NCI-H748 treated with DMSO at 0.1 percent for 48 hours (cell line): ENCODE data around the gene ZNF805.
"Not testable (repeated sequence)": the region's sequence is repeated elsewhere in the genome, so short reads cannot be mapped to it uniquely, and the experiment has no call there.

ENCODE experiments used
- DNase-seq: peaks from one replicate; lab custom pipeline; 2025; lab: John Stamatoyannopoulos, UW

Gene ZNF805

DNA sequence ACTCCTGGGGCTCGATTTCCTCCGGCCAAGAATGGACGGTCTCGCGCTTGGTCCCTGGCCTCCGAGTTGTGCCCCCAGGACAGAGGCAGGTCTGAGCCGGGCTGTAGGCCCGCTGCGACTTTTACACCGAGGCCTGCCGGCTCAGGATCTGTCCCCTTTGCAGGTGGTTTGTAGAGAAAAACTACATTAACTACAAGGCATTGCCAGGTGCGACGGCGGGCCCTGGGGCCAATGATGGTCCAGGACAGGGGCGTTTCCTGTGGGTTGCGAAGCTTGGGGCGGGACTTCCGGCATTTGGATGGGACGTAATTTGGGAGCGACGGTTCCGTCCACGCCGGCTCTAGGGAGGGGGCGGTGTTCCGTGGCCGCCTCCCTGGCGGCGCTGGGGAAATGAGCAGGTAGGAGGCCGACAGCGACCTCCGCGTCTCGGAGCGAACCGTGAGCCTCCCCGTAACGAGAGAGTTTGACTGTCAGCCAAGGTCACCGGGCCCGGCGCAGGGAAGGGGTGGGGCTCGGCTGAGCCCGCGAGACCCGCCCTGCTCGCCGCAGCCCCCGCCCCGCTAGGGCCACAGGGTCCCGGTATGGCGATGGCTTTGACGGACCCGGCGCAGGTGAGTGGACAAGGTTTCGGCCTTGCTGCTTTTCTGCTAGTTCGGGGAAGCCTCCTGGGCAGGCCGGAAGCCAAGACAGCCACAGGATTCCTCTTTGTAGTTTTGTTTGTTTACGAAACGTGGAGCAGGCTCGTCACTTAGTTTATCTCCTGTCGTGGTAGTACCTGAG lies at the start of gene ZNF805:
ZNF805 (plus strand) TSS at position 322 of the 780 bp plus-strand sequence; CDS start at position 582, 260 bp downstream.
- peak; percentile 93 for DNase-seq

GRCh38 chr19:57191141-57192076 lies 49.0 kb upstream of the ZNF805 start, which contains the start of gene ZNF264:
Gene ZNF264 (plus strand): TSS chr19:57191500. CDS start chr19:57191914, 414 bp downstream.
- DNase-seq = peak; percentile 77

DNA sequence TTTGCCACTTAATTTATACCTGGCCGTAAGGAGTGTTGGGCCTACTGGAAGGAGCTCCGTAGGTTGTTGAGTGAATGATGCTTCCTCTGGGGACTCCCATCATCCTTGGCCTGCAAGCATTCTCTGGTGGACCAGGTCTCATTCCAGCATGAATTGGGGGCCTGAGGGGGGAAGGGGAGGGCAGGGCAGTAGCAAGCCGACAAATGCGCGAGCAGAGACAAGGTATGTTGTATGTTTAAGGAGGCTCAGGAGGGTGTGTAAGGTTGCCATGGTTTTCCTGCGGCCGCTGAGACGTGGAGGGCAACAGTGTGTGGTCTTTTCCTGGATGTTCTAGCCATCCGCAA lies 48.4 kb upstream of the ZNF805 start:
- DNase-seq = no peak

- DNase-seq = no peak
Observed at GRCh38 chr19:57192993-57193392, 47.4 kb upstream of the ZNF805 start.

- not testable (repeated sequence) for DNase-seq
Observed at GRCh38 chr19:57197874-57198273, 42.6 kb upstream of the ZNF805 start.

- DNase-seq = no peak
Observed at GRCh38 chr19:57202160-57202559, 38.3 kb upstream of the ZNF805 start.

GRCh38 chr19:57210381-57210780 lies 30.1 kb upstream of the ZNF805 start:
- no peak for DNase-seq

GRCh38 chr19:57212109-57212508 lies 28.3 kb upstream of the ZNF805 start:
- no peak for DNase-seq

DNA sequence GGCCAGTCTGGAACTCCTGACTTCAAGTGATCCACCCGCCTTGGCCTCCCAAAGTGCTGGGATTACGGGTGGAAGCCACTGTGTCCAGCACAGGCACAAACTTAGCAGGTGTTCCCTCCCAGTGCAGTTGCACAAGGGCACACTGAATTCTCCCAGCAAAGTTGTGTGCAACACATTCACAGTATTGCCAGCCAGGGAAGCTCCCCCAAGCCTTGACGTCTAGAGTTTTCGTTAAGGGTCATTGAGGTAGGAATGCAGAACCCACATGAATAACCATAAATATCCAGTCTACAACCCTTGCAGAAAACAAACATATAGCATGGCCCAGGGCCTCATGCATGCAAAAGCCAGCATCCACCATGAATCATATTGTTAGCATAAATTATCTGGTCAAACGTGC lies 12.9 kb upstream of the ZNF805 start:
- no peak for DNase-seq

GRCh38 chr19:57231686-57232085 lies 8.7 kb upstream of the ZNF805 start:
- no peak for DNase-seq

DNA sequence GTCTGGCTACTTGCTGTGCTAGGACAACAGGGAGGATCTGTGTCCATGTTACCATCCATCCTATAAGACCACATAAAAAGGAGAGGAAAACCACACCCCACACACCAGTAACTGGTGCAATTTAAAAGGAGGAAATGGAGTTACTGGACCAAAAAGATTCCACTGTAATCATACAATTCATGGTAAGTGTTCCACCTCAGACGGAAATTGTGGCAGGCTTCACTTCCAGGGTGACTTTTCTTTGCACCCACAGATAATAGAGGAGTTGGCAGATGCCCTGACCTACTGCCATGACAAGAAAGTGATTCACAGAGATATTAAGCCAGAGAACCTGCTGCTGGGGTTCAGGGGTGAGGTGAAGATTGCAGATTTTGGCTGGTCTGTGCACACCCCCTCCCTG lies 7.2 kb upstream of the ZNF805 start:
- no peak for DNase-seq

GRCh38 chr19:57239982-57240310 lies 486 bp upstream of the ZNF805 start:
- no peak for DNase-seq

DNA sequence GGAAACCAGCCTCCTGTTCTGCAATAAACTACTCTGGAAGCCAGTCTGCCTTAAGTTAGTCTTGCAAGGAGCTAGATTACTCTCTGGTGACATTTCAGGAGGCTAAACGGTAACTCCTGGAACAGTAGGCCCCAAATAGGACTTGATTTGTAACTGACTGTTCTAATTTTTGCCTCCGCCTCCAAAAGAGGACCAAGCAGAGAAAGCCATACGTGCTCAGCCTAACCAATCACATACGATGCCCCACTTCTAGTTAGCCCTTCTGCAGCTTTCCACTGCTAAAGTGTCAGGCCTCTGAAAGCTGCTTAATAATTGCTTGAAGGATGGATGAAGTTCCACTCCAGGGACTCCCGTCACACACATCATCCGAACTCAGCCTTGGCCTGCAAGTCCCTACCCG lies 744 bp downstream of the ZNF805 start:
- DNase-seq = no peak

- DNase-seq = no peak
Observed at GRCh38 chr19:57242821-57243220, 2.4 kb downstream of the ZNF805 start.

DNA sequence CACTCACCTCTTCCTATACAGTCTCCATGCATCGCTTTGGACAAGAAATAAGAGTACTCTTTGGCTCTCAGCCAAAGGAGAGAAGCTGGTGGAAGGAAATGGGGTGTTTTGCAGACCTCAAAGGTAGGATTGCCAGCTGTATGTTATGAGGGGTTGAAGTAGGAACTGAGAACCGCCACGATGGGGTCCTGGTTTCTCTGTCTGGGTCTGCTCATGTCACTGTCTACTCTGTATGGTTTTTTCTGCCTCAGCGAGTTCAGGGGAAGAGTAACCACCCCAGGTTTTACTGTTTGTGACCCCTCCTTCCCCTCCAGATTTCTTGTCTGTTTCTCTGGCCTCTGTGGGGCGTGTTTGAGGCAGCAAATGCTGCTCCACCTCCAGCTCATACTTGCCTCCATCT lies 4.1 kb downstream of the ZNF805 start:
- DNase-seq = no peak

- no peak for DNase-seq
Observed at GRCh38 chr19:57245066-57245465, 4.6 kb downstream of the ZNF805 start.

DNA sequence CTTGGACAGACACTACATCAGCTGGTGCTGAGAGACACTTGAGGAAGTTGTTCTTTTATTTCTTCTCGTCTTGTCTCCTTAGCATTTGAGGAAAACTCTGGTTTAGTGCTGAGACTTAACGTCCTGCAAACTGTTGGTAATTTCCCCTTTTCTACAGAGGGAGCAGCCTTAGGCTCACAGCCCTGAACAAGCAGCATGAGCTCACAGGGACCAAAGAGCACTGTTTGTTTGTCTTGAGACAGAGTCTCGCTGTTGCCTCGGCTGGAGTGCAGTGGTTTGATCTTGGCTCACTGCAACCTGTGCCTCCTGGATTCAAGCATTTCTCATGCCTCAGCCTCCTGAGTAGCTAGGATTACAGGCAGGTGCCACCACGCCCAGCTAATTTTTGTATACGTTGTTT lies 5.5 kb downstream of the ZNF805 start:
- no peak for DNase-seq

DNA sequence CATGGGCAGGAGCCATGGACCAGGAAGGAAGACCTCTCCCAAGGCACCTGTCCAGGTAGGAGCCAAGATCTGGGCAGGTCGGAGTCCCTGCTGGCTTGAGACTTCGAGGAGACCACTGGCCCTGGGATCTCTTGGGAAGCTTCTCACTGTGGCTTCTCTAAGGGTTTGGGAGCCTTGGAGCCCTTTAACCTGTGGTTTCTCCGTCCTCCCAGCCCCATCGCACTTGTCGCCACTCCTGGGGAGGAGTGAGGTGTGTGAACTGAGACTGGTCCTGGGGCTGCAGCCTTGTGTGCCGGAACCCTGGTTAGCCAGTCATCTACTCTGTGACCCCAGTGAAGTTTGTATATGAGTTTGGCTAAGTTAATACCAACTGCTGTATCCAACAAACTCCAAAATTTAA lies 8.2 kb downstream of the ZNF805 start:
- DNase-seq = no peak

GRCh38 chr19:57249329-57249728 lies 8.9 kb downstream of the ZNF805 start:
- no peak for DNase-seq

GRCh38 chr19:57253767-57254166 lies 13.3 kb downstream of the ZNF805 start:
- not testable (repeated sequence) for DNase-seq

DNA sequence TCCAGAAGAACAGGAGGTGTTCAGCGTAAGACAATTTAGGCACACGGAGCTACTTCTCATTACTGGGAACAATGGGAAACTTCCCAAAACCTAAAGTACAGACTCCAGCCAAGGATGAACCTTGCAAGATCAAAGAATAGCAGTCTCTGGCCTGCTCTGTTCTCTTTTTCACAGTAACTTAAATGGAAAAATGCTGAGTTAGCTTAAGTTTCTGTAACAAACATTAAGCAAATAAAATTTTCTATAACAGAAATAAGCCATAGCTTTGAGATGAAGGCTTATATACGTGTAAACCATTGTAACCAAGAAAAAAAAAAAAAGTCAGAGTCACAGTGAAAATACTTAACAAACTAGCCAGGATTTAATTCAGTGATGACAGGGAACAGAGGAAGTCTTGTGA lies 21.6 kb downstream of the ZNF805 start:
- no peak for DNase-seq

DNA sequence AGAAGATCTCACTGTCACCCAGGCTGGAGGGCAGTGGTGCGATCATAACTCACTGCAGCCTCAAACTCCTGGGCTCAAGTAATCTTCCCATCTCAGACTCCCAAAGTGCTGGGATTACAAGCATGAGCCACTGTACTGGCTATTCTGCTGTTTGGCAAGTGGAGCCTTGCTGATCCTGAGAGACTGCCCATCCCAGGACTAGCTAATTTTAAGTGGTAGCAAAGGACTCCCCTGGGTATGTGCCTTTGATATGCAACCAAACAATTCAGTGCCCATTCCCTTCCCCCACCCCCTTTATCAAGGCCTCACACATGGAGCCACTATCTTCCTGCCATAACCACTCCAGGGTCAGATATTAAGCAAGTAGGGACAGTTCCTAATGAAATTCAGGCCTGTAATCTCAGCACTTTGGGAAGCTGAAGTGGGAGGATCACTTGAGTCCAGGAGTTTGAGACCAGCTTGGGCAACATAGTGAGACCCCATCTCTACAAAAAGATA lies 22.9 kb downstream of the ZNF805 start:
- DNase-seq = no peak

- DNase-seq = no peak
Observed at GRCh38 chr19:57267291-57267690, 26.9 kb downstream of the ZNF805 start.
